ENCODE measurements around the gene ZBTB7C.

ZBTB7C gene

GRCh38 chr18:48410095-48410920 is 1.1 kb upstream of the ZBTB7C start:
- no peak for TF ChIP-seq POLR2AphosphoS5 (IDR thresholded peaks at IDR 0.05; ENCODE audit: low read depth, low read length)
- no peak for TF ChIP-seq TAF1 (IDR thresholded peaks at IDR 0.05; ENCODE audit: borderline replicate concordance, insufficient read depth, low read length)
- no peak for TF ChIP-seq SIN3A (IDR thresholded peaks at IDR 0.05; ENCODE audit: borderline replicate concordance, insufficient read depth, low read length)
- no peak for TF ChIP-seq REST (IDR thresholded peaks at IDR 0.05; ENCODE audit: insufficient read depth in 1 of 2, low read depth in 2 of 2, low read length in 2 of 2)
- no peak for TF ChIP-seq FOXP2 (optimal IDR thresholded peaks at IDR 0.05; ENCODE audit: borderline replicate concordance, extremely low read depth, extremely low read length, insufficient read depth)

- TF ChIP-seq TAF1 (IDR thresholded peaks at IDR 0.05; ENCODE audit: borderline replicate concordance, insufficient read depth, low read length): no peak
Measured at GRCh38 chr18:48409591-48410094, 460 bp upstream of the ZBTB7C start.

- TF ChIP-seq FOXP2 (optimal IDR thresholded peaks at IDR 0.05; ENCODE audit: borderline replicate concordance, extremely low read depth, extremely low read length, insufficient read depth): no peak
- TF ChIP-seq REST (IDR thresholded peaks at IDR 0.05; ENCODE audit: insufficient read depth in 1 of 2, low read depth in 2 of 2, low read length in 2 of 2): no peak
- no peak for TF ChIP-seq SIN3A (IDR thresholded peaks at IDR 0.05; ENCODE audit: borderline replicate concordance, insufficient read depth, low read length)
- TF ChIP-seq POLR2AphosphoS5 (IDR thresholded peaks at IDR 0.05; ENCODE audit: low read depth, low read length): no peak
- no peak for TF ChIP-seq TAF1 (IDR thresholded peaks at IDR 0.05; ENCODE audit: borderline replicate concordance, insufficient read depth, low read length)
Measured at GRCh38 chr18:48408111-48408726, 964 bp downstream of the ZBTB7C start.

GRCh38 chr18:48407358-48407757 is 1.8 kb downstream of the ZBTB7C start:
- TF ChIP-seq REST (IDR thresholded peaks at IDR 0.05; ENCODE audit: insufficient read depth in 1 of 2, low read depth in 2 of 2, low read length in 2 of 2) (no peak), FOXP2 (optimal IDR thresholded peaks at IDR 0.05; ENCODE audit: borderline replicate concordance, extremely low read depth, extremely low read length, insufficient read depth) (no peak), TAF1 (IDR thresholded peaks at IDR 0.05; ENCODE audit: borderline replicate concordance, insufficient read depth, low read length) (no peak), POLR2AphosphoS5 (IDR thresholded peaks at IDR 0.05; ENCODE audit: low read depth, low read length) (no peak), SIN3A (IDR thresholded peaks at IDR 0.05; ENCODE audit: borderline replicate concordance, insufficient read depth, low read length) (no peak)

GRCh38 chr18:48405978-48406377 is 3.2 kb downstream of the ZBTB7C start:
- no peak for TF ChIP-seq REST (IDR thresholded peaks at IDR 0.05; ENCODE audit: insufficient read depth in 1 of 2, low read depth in 2 of 2, low read length in 2 of 2)
- no peak for TF ChIP-seq TAF1 (IDR thresholded peaks at IDR 0.05; ENCODE audit: borderline replicate concordance, insufficient read depth, low read length)
- no peak for TF ChIP-seq FOXP2 (optimal IDR thresholded peaks at IDR 0.05; ENCODE audit: borderline replicate concordance, extremely low read depth, extremely low read length, insufficient read depth)
- TF ChIP-seq SIN3A (IDR thresholded peaks at IDR 0.05; ENCODE audit: borderline replicate concordance, insufficient read depth, low read length): no peak
- no peak for TF ChIP-seq POLR2AphosphoS5 (IDR thresholded peaks at IDR 0.05; ENCODE audit: low read depth, low read length)
